ENCODE measurements around the gene PDGFB.

PDGFB gene

DNA sequence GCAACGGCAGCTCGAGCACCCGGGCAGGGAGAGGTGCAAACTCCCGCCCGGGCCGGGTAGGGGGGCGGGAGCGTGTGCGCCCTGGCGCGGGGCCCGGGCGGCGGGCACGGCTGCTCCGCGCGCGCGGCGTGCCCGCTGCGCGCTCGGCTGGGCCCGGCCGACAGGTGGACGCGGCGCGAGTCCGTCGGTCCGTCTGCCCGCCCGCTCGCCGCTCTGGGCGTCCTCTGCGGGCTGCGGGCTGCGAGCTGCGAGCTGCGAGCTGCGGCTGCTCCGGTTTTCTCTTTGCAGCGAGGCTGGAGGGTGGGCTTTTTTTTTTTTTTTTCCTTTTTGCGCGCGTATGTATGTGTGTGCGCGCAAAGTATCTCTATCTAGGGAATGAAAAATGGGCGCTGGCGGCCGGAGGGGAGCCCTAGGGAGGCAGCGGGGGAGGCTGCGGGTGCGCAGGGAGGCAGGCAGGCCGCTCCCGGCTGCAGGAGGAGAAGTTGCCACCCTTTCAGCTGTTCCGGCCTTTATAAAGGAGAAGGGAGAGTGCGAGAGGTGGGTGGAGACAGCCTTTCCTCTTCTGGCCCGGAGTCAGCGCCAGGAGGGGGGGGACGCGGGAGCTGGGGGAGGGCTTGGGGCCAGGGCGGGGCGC lies at the start of gene PDGFB:
Gene PDGFB, minus strand, starts transcription at position 487 of the 634 bp plus-strand sequence. CDS start 1,019 bp downstream, outside the sequence.
- no peak for DNase-seq

GRCh38 chr22:39293766-39294368 lies 49.1 kb upstream of the PDGFB start:
- no peak for DNase-seq

- peak; percentile 29 to 64 for DNase-seq
Observed at GRCh38 chr22:39292561-39293074, 47.8 kb upstream of the PDGFB start.

DNA sequence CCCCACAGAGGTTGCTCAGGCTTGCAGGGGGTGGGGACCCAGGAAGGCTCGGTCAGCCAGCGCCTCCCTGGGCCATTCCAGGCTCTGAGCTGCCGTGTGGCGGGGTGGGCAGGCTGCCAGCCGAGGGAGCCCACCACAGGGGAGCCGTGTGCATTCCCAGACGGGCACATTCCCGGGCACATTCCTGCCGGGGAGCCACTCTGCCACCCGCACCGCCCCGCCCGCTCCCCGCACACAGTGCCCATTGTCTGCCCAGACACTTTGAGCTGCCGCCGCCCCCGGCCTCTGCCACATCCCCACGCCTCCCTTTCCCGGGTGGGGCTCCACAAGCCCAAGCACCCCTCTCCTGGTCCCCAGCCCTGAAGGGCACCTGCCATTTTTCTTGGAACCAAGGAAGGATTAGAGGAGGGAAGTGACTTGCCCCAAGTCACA lies 47.3 kb upstream of the PDGFB start:
- no peak for DNase-seq

DNA sequence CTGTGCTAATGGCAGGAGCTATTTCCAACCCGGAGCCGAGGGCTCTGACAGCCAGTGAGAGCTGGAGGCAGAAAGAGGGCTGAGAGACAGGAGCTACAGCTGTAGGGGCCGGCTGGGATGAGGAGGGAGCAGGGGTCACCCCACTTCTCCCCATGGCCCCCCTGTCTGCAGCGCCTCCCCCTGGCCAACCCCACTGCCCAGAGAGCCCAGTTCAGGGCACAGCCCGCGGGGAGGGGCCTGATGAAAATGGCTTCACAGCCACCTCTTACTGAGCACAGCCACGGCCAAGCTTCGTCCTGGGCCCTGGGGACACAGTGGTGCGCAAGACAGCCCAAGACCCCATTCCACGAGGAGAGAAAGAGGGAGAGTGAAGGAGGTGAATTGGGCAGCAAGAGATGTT lies 46.7 kb upstream of the PDGFB start:
- no peak for DNase-seq

GRCh38 chr22:39290724-39291161 lies 46.0 kb upstream of the PDGFB start:
- DNase-seq = no peak

DNA sequence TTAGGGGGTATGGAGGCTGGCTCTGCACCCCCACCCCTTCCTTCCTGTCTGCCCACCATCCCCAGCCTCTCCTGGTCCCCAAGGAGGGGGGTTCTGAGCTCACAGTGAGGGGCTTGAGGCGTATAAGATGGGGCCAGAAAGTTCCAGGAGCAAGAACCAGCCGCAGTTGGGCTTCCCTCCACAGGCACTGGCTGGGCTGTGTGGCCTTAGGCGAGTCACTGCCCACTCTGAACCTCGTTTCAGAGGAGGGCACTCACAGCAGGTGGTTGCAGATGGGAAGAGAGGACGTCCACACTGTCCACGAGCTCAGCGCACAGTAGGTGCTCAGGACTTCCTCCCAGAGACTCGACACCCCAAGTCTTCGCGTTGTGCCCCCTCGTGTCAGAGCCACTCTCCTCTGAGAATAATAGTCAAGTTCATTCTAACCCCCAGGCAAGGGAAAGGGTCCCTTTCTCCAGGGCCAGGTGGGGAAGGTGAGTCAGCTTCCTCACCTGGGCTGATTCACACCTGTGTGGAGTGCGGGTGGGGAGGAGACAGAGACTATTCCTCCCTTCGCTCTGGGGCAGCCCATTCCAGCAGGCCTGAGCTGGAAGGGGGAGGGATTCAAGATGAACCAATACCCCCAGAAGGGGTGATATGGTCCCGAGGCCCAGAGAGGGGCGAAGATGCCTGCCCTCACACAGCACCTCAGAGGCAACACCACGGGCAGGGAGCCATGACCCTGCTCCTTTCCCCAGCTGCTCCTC lies 45.4 kb upstream of the PDGFB start:
- DNase-seq = no peak

DNA sequence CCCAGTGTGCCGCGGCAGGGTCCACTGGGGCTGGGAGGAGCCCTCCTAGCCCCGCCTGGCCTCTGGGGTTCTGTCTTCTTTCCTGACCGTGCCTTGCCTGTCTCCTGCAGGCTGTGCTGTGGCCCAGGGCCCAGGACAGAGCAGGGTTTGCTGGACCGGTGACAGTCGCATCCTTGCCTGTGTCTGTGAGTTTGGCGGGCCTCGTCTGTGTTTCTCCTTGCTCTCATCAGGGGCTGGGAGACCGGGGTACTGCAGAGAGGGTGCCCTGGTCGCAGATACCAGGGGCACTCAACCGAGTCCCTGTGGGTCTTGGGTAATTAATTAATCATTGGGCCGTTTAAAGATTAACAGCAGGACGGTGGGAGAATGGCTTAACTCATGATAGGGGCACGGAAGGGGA lies 44.8 kb upstream of the PDGFB start:
- no peak for DNase-seq

DNA sequence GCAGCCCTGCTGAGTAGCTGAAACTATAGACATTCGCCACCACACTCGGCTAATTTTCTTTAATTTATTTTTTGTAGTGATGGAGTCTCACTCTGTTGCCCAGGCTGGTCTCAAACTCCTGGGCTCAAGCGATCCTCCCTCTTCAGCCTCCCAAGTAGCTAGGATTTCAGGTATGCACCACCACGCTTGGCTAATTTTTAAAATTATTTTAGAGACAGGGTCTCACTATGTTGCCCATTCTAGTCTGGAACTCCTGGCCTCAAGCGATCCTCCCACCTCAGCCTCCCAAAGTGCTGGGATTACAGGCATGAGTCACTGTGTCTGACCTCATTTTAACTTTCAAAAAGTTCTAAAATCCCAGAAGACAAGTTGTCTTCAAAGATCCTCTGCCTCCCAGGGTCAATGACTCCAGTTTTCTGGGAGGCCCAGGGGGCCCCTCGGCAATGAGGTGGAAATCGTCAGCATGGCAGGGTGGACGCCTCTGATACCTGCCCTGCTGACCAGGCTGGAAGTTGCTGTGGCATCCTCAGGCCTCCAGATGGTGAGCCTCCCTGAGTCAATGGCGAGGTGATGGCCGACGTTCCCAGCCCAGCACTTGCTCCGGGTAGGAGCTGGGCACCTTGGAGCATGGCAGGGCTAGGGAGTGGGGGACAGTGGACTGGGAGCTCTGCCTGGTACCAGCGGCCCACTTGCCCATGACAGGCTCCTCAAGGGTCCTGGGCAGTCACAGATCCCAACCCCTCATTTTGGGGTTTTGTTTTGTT lies 43.5 kb upstream of the PDGFB start:
- no peak for DNase-seq

GRCh38 chr22:39287076-39287725 lies 42.4 kb upstream of the PDGFB start:
- DNase-seq = no peak

GRCh38 chr22:39284983-39285382 lies 40.2 kb upstream of the PDGFB start:
- no peak for DNase-seq

GRCh38 chr22:39284142-39284980 lies 39.6 kb upstream of the PDGFB start:
- no peak for DNase-seq

GRCh38 chr22:39283322-39284141 lies 38.8 kb upstream of the PDGFB start:
- DNase-seq = no peak

GRCh38 chr22:39282645-39283321 lies 38.0 kb upstream of the PDGFB start:
- no peak for DNase-seq

GRCh38 chr22:39281126-39281525 lies 36.3 kb upstream of the PDGFB start:
- DNase-seq = no peak

DNA sequence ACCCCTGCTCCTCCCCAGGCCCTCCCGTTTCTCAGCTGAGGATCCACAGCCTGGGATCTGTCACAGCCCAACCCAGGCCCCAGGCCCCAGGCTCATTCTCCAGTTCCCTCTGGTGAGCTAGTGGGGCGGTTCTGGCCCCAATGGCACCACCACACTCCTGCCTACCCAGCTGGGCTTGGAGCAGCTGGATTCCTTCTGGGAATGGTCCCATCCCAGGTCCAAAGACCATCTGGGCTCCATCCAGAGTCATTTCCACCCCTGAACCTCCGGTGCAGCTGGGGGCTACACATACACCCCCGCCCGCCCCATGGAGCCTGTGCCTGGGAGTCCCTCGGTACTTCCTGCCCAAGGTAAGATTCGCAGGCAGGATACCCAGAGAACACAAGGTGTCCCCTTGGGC lies 35.5 kb upstream of the PDGFB start:
- no peak for DNase-seq

- DNase-seq = no peak
Observed at GRCh38 chr22:39279170-39279850, 34.5 kb upstream of the PDGFB start.

GRCh38 chr22:39278040-39278439 lies 33.3 kb upstream of the PDGFB start:
- DNase-seq = no peak

DNA sequence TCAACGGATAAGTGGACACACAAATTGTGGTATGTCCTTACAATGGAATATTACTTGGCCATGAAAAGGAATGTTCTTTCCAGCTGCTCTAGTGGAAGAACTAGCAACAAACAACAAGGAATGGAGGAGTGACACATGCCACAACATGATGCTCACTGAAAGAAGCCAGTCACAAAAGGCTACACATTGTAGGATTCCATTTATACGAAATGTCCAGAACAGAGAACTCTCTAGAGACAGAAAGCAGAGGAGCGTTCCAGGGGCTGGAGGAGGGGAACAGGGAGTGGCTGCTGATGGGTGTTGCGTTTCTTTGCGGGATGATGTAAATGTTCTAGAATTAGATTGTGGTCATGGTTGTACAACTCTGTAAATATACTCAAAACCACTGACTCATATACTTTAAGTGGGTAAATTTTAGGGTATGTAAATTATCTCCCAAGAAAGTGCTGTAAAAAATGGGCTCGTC lies 32.4 kb upstream of the PDGFB start:
- no peak for DNase-seq
